ES-I3 (cell line): ENCODE data around the gene BDH1.
"Not testable (repeated sequence)": the region's sequence is repeated elsewhere in the genome, so short reads cannot be mapped to it uniquely, and the experiment has no call there.

Experiments used
- H3K36me3 ChIP-seq: 2 replicates; pipeline ENCODE4 v1.6.1; 2013; ENCODE audit warnings: mild to moderate bottlenecking, low read length, control low read depth, moderate library complexity; ENCODE audit not compliant: insufficient read depth
- H3K4me1 ChIP-seq: 2 replicates; pipeline ENCODE4 v1.6.1; 2013; ENCODE audit warnings: mild to moderate bottlenecking, control low read depth, low read length; ENCODE audit not compliant: insufficient read depth
- H3K9ac ChIP-seq: 2 replicates; pipeline ENCODE4 v1.6.1; 2013; ENCODE audit warnings: low read depth, mild to moderate bottlenecking, low read length, moderate library complexity
- H3K9me3 ChIP-seq: 2 replicates; pipeline ENCODE4 v1.6.1; 2013; ENCODE audit warnings: mild to moderate bottlenecking, low read length, moderate library complexity; ENCODE audit not compliant: control insufficient read depth, insufficient read depth

BDH1 gene

DNA sequence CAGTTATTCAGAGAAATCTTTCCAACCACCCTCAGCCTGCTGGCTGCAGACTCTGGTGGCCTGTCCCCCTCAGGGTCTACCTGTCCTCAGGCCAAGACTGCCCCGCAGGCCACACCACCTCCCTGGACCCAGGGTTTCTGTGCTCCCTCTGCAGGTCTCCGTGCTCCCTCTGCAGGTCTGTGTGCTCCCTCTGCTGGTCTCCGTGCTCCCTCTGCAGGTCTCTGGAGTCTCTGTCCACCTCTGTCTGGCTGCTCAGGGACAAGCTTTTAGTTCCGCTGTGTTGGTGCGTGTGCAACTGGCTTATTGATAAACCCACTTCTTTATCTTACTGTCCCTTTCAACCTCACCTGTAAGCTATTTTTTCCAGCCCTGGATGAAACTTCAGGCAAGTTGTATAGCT, 30.1 kb downstream of the BDH1 start:
- Histone ChIP-seq H3K9ac (no peak overlapping the region), H3K4me1 (peaks cover 6% of the 10 kb centered on the region), H3K36me3 (no peaks in the 10 kb centered on the region), H3K9me3 (no peaks in the 10 kb centered on the region)

DNA sequence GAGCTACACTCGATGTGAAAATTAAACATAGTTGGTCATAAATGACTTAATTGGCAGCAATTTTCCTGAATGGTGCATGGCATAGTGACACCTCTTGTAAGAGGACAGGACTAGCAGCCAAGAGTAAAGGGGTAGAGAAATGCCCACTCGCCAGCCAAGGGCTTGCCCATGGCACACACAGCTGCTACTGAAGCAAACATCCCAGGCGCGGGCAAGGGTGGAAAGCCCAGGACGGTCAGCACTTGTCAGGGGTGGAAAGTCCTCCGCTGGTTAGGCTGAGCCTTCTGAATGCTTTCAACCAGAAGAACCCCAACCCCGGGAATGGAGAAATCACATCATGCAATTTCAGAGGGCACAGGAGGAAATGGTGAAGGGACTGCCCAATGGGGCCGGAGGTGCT, 31.6 kb downstream of the BDH1 start:
- no peaks in the 10 kb centered on the region for H3K9me3 ChIP-seq
- no peak overlapping the region for H3K9ac ChIP-seq
- H3K36me3 ChIP-seq, result no peaks in the 10 kb centered on the region
- H3K4me1 ChIP-seq, result peaks cover 9% of the 10 kb centered on the region

DNA sequence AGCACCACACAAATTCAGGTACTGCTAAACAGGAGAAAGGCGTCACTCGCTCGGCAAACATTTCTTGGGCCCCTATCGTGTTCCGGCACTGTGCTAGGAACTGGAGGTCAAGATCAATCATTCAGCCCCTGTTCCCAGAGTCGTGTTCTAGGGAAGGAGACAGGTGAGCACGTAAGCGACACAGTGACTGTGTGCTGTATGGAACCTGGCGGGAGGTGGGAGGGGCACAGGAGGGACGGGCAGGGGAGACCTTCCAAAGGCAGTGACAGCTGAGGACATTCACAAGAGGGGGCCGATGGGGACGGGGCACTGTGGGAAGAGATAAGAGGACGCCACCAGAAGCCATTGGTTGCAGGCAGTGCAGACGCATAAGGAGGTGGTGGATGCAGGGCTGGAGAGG, 32.2 kb downstream of the BDH1 start:
- H3K36me3 ChIP-seq, result no peaks in the 10 kb centered on the region
- H3K9ac ChIP-seq, result no peak overlapping the region
- peaks cover 9% of the 10 kb centered on the region for H3K4me1 ChIP-seq
- H3K9me3 ChIP-seq, result no peaks in the 10 kb centered on the region

DNA sequence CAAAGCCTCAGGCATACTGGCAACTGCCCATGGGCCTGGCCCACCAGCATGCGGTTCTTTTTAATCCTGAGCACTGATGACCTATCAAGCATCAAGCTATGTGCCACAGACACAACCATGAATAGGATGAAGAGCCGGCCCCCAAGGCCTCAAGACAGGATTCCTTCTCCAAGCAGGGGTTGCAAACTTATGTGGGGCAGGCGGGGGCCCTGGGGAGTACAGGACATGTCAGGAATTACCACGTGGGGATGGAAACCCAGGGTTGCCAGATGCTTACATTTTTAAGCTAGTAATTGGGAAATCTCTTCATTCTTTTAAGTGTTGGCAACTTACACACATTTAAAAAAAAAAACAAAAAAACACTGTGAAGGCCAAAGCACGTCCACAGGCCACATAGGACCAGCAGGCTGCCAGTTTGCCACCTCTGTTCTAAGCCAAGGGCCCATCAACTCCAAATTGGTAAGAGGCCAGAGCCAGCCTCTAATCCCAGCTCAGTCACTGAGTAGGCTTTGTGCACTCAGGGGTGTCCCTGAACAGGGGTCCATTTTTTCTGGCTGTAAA, 32.8 kb downstream of the BDH1 start:
- H3K9me3 ChIP-seq, result no peaks in the 10 kb centered on the region
- H3K9ac ChIP-seq, result no peak overlapping the region
- peaks cover 9% of the 10 kb centered on the region for H3K4me1 ChIP-seq
- H3K36me3 ChIP-seq, result no peaks in the 10 kb centered on the region

DNA sequence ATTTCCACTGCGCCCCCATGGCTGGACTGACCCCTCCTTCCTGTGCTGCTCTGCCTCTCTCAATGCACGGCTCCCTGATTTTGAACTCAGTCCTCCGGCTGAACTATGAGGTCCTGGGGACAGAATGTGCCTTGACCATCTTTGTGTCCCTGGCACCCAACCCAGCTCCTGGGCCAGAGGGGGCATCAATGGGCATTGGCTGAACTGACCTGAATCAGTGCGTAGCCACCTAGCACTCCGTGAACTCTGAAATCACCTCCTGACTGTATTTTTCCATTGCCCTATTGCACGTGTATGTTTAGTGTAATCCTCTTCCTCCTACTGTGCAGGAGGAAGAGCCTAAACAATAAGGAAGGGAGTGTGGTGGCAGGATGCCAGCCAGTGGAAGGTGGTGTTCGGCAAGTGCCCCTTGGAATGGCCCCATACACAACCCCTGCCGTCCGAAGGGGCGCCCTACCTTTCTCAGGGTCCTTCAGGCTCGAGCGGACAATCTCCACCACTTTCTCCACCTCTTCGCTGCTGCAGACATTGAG, 33.5 kb downstream of the BDH1 start:
- Histone ChIP-seq H3K9ac (no peak overlapping the region), H3K36me3 (no peaks in the 10 kb centered on the region), H3K9me3 (no peaks in the 10 kb centered on the region), H3K4me1 (peaks cover 9% of the 10 kb centered on the region)

DNA sequence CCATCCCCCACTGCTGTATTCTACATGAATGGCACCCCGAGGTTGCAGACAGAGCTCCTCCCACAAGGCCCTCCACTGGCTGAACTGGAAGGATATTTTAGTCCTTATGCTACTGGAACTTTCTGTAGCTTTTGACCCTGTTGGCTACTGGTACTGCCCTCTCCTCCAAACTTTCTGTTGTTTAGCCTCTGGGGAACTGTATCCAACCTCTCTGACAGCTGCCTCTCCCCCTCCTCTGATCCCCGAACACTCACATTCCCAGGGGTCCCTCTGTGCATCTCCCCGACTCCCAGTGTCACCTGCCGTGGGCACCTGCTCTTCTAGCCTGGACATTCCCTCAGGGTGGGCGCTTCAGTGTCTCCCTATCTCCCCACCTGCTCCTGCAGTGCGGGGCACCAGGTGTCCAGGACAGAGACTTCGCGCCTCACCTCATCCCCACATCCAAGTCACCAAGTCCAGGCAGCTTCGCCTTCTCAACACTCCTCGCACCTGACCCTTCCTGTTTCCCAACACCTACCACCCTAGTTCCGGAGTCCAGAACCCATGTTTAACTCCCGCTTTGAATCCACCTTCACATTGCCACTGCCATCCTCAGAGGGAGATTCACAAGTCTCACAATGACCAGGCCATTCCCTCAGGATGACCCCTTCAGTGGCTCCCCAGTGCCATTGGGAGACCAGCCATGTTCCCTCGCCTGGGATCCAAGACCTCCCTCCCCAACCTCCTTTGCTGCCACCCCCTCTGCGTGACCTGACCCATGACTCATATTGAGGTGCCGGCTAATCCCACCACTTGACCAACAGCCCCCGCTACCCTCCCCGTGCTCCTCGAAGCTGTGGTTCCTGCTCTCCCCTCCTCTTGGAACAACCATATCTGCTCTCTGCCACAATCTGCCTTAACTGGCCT, 34.2 kb downstream of the BDH1 start:
- H3K9ac ChIP-seq, result peak overlapping the region; percentile 19; the same call in 1 of the 2 replicates
- no peaks in the 10 kb centered on the region for H3K36me3 ChIP-seq
- peaks cover 13% of the 10 kb centered on the region for H3K4me1 ChIP-seq
- H3K9me3 ChIP-seq, result no peaks in the 10 kb centered on the region

DNA sequence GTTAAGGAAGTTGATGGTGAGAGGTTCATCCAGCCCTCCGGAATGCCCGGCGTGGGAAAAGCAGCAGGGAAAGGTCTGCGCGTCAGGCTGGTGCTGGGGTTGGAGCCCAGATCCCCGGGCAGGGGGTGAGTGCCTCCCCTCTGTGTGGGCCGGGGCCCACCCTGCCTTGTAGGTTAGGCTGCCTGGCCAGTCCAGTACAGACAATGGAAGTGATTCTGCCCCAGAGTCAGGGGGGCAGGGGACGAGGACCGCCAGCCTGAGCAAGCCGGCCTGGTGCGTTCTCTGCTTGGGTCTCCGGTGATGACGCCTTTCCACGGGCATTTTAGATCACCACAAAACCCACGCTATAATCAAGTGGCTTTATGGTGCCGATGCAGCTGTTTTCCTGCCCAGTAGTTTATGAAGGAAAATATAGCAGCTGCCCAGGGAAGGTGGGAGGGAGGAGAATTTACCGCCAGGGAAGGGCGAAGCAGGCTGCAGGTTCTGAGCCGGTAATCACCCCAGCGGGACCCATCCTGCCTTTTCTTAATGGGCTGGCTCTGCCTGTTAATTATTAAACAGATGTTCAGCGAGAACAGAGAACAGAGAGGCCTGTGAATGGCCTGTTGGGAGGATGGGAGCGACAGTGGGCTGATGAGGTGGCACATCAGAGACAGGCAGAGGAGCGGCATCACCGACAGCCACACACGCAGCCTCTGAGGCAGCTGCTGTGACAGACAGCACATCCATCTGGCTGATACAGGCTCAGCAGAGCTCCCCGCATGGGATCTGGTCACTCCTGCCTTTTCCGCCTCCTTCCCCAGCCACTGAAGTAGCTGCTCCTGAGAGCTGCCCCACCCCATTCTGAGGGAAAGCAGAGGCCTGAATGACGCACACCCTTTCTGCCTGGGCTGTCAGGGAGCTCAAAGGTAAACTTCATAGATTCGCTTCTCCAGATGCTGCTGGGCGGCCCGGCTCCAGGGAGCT, 35.2 kb downstream of the BDH1 start:
- H3K9ac ChIP-seq, result peak overlapping the region; percentile 19; the same call in 1 of the 2 replicates
- no peaks in the 10 kb centered on the region for H3K36me3 ChIP-seq
- peaks cover 19% of the 10 kb centered on the region for H3K4me1 ChIP-seq
- H3K9me3 ChIP-seq, result no peaks in the 10 kb centered on the region

DNA sequence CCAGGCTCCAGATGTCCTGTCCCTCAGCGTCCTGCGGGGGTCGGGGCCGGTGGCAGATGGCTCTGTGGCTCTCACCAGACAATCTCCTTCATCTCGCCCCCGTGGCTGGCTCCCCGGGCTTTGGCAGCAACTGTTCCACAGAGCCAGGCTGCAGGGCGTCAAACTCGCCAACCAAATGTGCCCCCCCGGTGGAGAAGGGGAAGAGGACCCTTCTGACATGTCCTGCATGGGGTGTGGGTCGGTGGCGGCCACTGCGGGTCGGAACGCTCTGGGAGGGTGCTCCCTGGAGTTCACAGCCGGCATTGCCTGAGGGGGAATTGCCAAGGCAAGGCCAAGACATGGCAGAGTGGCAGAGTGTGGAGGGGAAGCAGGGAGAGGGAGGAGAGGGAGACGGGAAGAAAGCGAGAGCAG, 36.0 kb downstream of the BDH1 start:
- Histone ChIP-seq H3K9ac (no peak overlapping the region), H3K9me3 (no peaks in the 10 kb centered on the region), H3K36me3 (no peaks in the 10 kb centered on the region), H3K4me1 (peaks cover 19% of the 10 kb centered on the region)

DNA sequence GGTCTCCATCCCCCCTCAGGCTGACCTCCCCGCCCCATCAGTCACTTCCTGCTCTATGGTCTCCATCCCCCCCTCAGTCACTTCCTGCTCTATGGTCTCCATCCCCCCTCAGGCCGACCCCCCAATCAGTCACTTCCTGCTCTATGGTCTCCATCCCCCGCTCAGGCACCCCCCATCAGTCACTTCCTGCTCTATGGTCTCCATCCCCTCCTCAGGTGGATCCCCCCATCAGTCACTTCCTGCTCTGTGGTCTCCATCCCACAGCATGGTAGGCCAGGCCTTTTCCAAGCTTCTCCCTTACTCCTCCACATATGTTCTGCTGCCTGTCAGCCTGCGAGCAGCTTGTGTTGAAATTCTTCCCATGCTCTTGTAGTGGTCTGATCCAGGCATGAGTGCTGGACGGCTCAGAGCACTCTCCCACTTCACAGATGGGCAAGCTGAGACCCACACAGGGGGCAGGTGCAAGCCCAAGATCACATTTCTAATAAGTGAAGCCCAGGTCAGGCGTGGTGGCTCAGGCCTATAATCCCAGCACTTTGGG, 36.8 kb downstream of the BDH1 start:
- peaks cover 19% of the 10 kb centered on the region for H3K4me1 ChIP-seq
- H3K36me3 ChIP-seq, result no peaks in the 10 kb centered on the region
- H3K9ac ChIP-seq, result no peak overlapping the region
- H3K9me3 ChIP-seq, result no peaks in the 10 kb centered on the region

DNA sequence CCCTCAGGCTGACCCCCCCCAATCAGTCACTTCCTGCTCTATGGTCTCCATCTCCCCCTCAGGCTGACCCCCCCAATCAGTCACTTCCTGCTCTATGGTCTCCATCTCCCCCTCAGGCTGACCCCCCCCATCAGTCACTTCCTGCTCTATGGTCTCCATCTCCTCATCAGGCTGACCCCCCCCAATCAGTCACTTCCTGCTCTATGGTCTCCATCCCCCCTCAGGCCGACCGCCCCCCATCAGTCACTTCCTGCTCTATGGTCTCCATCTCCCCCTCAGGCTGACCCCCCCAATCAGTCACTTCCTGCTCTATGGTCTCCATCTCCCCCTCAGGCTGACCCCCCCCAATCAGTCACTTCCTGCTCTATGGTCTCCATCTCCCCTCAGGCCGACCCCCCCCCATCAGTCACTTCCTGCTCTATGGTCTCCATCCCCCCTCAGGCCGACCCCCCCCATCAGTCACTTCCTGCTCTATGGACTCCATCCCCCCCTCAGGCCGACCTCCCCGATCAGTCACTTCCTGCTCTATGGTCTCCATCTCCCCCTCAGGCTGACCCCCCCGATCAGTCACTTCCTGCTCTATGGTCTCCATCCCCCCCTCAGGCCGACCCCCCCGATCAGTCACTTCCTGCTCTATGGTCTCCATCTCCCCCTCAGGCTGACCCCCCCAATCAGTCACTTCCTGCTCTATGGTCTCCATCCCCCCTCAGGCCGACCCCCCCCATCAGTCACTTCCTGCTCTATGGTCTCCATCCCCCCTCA, 37.7 kb downstream of the BDH1 start:
- not testable (repeated sequence) for H3K9ac ChIP-seq
- peaks cover 19% of the 10 kb centered on the region for H3K4me1 ChIP-seq

DNA sequence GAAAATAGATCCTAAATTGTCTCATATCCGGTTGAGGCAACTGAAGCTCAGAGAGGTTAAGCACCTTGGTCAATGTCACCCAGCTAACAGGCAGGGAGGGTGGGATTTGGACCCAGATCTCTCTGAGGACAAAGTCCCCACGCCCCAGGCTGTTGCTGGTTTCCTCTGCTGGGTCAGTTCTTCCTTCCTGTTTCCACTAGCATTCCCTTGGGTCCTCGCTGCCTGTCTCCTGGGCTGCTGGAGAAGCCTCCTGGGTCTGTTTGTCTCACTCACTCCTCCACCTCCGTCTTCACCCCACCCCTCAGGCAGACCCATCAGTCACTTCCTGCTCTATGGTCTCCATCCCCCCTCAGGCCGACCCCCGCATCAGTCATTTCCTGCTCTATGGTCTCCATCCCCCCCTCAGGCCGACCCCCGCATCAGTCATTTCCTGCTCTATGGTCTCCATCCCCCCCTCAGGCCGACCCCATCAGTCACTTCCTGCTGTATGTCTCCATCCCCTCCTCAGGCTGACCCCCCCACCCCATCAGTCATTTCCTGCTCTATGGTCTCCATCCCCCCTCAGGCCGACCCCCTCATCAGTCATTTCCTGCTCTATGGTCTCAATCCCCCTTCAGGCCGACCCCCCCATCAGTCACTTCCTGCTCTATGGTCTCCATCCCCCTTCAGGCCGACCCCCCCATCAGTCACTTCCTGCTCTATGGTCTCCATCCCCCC, 38.7 kb downstream of the BDH1 start:
- not testable (repeated sequence) for H3K9ac ChIP-seq, H3K36me3 ChIP-seq, H3K9me3 ChIP-seq
- peaks cover 19% of the 10 kb centered on the region for H3K4me1 ChIP-seq

More for the DNA sequence above, 37.7 kb downstream of the BDH1 start:
- not testable (repeated sequence) for H3K9me3 ChIP-seq, H3K36me3 ChIP-seq

DNA sequence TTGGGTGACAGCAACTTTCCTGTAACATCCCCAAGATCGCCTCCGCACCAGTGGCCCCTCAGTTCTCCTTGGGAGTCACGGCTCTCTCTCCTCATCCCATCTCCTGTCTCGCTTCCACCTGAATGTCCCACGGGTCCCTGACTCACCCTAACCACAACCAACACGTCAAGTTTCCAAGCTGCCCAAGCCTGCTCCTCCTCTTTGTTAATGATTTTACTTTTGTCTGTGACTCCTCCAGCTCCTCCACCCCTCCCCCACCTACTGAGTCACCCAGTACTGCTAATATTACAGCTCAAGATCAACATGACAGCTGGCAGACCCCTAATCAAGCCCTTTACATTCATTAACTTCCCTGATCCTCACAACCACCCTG, 39.3 kb downstream of the BDH1 start:
- Histone ChIP-seq H3K9ac (no peak overlapping the region), H3K36me3 (no peaks in the 10 kb centered on the region), H3K4me1 (peaks cover 19% of the 10 kb centered on the region), H3K9me3 (no peaks in the 10 kb centered on the region)

DNA sequence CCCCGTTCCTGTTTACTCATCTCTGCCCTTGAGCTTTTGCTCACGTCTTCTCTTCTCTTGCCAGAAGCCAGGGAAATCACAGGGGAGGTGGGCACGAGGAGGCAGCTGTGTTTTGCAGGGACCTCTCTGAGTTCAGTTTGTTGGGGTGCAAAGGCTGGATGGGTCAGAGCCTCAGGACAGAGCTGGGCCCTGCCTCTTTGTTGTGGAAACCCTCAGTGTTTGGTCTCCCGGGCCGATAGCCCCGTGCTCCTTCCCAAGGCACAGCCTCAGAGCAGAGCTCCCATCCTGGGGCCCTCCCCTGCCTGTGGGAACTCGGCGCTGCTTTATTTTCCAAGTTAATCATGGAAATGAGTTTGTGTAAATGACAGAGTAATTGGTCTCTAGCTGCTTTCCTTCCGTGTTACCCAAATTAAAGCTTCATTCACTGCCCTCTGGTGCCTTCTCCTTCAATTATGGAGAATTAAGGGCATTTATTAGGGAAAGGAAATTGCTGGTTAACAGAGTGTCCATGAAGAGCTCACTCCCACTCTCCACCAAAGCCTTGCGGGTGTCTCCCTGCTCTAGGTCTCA, 40.9 kb downstream of the BDH1 start:
- Histone ChIP-seq H3K9ac (no peak overlapping the region), H3K36me3 (no peaks in the 10 kb centered on the region), H3K4me1 (peaks cover 10% of the 10 kb centered on the region; the same call in 1 of the 2 replicates), H3K9me3 (no peaks in the 10 kb centered on the region)
